HPDE6-E6E7 (cell line): Measurements from ENCODE around the gene IL20RB.

Source experiments
- DNase-seq: peaks from one replicate; pipeline ENCODE4 v3.0.0; 2011; ENCODE audit warnings: missing footprints; ENCODE audit errors: extremely low spot score

IL20RB gene, protein sequence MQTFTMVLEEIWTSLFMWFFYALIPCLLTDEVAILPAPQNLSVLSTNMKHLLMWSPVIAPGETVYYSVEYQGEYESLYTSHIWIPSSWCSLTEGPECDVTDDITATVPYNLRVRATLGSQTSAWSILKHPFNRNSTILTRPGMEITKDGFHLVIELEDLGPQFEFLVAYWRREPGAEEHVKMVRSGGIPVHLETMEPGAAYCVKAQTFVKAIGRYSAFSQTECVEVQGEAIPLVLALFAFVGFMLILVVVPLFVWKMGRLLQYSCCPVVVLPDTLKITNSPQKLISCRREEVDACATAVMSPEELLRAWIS

DNA sequence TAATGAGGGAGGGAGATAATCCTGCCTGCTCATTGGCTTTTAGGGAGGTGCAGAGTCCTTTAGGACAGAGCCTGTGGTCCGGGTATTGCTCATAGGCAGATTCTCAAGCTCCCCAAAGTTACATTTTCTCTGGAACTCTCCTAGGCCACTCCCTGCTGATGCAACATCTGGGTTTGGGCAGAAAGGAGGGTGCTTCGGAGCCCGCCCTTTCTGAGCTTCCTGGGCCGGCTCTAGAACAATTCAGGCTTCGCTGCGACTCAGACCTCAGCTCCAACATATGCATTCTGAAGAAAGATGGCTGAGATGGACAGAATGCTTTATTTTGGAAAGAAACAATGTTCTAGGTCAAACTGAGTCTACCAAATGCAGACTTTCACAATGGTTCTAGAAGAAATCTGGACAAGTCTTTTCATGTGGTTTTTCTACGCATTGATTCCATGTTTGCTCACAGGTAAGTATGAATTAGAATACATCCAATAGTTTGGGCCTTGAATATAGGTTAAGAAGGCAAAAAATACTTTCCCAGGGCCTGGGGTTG is at the start of gene IL20RB:
TSS of gene IL20RB (plus strand) at position 233 of the 538 bp plus-strand sequence. CDS start at position 364, 131 bp downstream.
- peak; percentile 71 for DNase-seq

DNA sequence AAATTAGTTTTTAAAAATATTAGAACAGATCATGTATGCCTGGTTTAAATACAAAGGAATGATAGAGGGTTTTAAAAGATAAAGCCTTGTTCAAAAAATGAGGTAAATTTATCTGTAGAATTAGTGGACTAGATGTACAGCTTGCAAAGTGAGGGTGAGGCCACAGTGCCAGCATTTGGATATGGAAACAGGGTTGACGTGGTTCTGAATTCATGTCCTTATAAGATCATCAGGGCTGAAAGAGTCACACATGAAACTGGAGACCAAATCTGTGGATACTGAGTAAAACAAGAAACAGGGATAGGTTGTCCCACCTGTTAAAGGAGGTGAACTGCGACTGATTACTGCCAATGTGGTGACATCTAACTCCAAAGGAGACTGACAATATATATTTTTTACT is 49.5 kb upstream of the IL20RB start:
- DNase-seq = no peak

- no peak for DNase-seq
These were observed 48.6 kb upstream of the IL20RB start for GRCh38 chr3:136909187-136909586.

DNA sequence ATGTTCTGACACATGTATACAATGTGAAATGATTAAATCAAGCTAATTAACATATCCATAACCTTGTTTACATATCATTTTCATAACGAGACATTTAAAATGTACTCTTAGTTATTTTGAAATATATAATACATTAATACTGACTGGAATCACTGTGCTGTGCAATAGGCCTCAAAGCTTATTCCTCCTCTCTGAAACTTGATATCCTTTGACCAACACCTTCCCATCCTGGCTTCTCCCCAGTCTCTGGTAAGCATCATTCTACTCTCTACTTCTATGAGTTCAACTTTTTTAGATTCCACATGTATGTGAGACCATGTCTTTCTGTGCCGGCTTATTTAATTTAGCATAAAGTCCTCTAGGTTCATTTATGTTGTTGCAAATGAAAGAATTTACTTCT is 47.1 kb upstream of the IL20RB start:
- no peak for DNase-seq

DNA sequence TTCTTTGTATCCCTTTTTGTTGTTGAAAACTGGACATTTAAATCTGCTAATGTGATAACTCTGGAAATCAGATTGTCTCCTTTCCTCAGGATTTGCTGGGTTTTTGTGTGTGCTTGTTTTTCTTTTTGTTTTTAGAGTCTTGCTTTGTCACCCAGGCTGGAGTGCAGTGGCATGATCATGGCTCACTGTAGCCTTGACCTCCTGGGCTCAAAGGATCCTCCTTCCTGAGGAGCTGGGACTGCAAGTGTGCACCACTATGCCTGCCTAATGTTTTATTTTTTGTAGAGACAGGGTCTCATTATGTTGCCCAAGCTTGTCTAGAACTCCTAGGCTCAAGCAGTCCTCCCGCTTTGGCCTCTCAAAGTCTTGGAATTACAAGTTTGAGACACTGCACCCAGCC is 44.6 kb upstream of the IL20RB start:
- DNase-seq = no peak

DNA sequence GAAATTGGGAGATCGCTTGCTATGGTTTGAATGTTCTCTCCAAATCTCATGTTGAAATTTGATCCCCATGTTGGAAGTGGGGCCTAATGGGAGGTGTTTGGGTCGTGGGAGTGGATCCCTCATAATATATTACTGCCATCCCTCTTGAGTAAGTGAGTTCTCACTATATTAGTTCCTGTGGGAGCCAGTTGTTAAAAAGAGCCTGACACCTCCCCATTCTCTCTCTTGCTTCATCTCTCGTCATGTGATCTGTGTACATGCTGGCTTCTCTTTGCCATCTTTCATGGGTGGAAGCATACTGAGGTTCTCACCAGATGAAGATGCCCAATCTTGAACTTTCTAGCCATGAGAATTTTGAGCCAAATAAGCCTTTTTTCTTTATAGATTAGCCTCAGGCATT is 43.0 kb upstream of the IL20RB start:
- DNase-seq = no peak

- peak; percentile 12 for DNase-seq
These were observed 41.6 kb upstream of the IL20RB start for GRCh38 chr3:136916223-136916622.

DNA sequence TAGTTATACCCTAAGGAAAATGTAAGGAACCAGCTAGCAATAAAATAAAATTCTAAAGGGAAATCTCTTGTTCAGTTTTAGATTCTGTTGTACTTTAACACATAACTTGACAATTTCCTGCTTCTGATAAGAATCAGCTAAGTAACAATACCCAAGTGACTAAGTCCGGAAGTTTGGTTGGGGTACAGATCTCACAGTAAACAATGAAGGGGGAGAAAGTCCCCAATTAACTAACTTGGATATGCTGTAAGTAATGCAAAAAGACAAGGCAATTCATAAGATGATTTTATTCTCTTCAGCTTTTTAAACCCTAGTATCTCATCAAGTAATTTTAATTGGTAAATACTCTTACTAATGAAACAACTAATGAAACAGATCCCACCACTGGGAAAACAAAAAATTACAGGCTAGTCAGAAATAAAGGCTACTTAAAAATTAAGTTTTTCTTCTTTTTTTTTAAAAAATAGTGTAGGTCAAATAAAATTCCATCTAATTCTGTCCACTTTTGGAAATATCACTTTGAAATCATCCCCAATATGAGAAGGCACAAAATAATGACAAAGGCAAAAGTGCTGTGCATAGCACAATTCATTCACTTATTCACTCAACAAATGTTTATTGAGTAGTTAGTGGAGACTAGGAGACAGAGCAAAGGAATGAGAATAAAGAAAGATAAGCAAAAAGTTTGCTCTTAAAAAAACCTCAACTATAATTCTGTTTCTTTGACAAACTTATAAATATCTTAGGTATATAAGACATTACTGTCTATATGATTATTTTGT is 37.8 kb upstream of the IL20RB start:
- no peak for DNase-seq

DNA sequence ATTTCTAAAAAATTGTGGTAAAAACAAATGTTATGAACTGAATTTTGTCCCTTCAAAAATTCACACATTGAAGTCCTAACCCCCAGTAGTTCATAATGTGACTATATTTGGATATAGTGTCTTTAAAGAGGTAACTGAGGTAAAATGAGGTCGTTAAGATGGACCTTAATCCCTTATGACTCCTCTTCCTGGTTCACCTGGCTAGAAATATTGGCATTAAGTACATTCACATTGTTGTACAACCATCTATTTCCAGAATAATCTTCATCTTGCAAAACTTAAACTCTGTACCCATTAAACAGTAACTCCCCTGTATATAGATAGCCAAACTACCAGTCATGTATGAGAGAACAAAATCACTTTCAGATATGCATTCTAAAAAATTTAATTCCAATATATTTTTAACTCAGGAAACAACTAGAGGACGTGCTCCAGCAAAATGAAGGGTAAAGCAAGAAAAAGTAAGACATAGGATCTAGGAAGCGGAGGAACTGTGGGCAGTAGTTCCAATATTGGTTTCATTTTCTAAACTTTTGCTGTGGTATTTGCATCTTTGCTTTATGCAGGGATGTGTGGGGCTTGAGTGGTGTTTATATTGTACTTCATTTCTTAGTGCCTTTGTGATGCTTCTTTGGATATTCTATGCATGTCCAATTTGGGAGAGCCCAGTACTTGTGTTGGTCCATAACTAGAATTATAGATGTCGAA is 36.7 kb upstream of the IL20RB start:
- no peak for DNase-seq

- no peak for DNase-seq
These were observed 32.2 kb upstream of the IL20RB start for GRCh38 chr3:136925425-136926190.

- no peak for DNase-seq
These were observed 29.5 kb upstream of the IL20RB start for GRCh38 chr3:136928240-136928639.

DNA sequence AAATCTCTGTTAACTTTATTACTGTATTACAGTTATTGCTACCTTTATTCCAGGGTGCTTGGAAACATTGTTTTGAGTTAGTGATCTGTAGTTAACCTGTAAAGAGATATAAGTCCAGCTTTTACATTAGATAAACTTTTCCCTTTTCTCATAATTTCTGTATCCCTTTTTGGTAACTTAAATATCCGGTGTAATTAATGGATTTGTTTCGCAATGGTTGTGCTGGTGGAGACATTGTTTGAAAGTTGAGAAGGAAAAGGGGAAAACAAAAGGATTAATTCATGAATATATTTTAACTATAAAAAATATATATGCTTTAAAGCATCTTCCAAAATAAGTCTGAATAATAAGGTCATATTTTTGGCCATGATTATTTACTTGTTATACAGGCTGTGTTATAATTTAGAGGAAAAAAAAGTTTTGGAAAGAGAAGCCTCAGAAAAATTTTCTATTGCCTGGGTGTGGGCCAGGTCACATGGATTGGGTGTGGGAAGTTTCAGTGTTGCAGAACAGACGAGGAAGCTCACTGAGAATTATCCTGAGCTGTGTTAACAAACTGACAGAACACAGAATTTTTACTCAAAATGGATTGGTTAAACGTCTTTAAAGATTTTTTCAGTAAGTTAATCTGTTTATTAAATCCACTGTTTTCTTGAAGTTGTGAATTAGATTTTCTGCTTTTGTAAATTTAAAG is 27.7 kb upstream of the IL20RB start:
- peak; percentile 16 for DNase-seq

DNA sequence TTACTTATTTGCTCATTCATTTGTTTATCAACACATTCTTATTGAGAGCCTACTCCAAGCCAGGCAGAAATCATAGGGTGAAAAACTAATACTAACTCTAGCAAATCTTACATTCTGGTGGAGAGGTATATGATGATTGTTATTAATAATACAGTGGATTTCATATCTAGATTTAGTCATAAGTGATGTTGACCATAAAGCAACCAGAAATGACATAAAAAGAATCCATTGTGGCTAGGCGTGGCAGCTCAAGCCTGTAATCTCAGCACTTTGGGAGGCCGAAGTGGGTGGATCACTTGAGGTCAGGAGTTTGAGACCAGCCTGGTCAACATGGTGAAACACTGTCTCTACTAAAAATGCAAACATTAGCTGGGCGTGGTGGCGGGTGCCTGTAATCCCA is 26.2 kb upstream of the IL20RB start:
- no peak for DNase-seq

DNA sequence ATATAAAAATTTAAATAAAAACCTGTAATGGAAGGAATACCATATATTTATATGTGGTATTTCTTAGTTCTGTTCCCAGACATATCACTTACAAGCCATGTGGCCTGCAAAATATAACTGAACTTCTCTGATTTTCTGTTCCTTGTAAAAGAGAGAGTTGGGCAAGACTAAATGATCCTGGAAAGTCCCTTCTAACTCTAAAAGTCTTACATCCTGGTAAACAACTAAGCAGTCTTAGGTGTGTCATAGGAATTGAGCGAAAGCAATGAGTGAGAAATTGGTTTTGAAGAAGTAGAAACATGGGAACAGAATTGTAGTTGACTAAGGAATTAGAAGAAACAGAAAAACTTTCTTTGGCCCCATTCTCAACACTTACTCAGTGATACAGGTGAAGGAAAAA is 25.3 kb upstream of the IL20RB start:
- DNase-seq = no peak

DNA sequence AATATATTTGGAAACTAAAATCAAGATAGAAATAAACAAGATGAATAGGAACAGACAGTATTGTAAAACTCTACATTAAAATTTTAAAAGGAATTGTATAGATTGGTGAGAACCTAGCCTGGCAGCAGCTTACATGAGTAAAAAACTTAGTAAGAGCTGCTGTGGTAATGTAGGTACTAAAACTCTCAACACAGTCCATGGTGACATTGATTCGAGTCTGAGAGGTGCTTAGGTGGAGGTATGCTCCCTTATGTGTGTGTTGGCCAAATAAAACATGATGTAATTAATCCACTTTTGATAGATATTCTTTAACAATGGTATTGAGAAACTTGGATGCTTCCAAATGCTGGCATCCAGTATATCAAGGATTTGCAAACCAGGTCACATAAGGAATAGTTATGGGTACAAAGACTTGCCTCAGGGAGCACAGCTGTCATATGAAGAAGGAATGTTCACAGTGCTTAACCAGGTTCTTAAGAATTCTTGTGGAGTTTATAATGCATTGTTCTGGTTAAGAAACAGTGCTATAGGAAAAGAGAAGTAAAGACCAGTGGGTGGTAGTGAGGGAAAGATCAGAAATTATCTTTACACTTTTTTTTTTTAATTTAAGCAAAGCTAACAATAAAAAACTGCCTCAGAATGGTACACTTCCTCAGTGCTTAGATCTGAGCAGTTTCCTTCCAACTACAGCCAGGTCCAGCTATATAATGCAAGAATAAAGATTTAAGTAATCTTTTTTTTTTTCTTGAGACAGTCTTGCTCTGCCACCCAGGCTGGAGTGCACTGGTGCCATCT is 24.6 kb upstream of the IL20RB start:
- no peak for DNase-seq

DNA sequence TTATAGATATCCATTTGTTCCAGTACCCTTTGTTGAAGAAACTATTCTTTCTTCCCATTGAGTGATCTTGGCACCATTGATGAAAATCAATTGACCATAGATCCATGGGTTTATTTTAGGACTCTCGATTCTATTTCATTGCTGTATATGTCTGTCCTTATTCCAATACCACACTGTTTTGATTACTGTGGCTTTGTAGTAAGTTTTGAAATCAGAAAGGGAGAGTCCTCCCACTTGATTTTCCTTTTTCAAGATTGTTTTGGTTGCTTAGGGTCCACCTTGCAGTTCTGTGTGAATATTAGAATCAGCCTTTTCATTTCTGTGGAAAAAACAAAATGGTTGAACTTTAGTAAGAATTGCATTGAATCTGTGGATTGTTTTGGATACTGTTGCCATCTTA is 20.6 kb upstream of the IL20RB start:
- no peak for DNase-seq

- no peak for DNase-seq
These were observed 19.9 kb upstream of the IL20RB start for GRCh38 chr3:136937851-136938250.

GRCh38 chr3:136938334-136938733 is 19.4 kb upstream of the IL20RB start:
- no peak for DNase-seq

GRCh38 chr3:136939489-136939888 is 18.3 kb upstream of the IL20RB start:
- no peak for DNase-seq

DNA sequence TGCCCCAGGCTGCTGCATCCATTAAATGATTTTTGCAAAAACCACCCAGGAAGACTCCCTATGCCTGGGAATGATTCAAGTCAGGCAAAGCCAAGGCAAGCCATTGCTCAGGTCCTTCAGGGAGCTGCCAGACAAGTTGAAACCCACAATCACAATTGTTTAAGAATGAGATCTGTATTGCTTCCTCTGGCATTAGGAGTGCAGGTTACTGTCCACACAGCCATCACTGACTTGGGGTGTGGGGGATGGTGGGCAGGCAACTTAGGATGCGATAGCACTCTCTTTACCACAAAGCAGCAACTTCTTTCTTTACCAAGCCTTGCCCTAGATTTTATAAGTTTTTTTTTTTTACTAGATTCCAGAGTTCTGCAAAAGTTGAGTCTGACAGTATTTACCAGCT is 15.0 kb upstream of the IL20RB start:
- no peak for DNase-seq
